H1 (cell line): Measurements from ENCODE around the gene TOGARAM1. TPM values are rescaled to one million over a fixed set of nuclear protein-coding genes. Genes with fewer than 3 reads are reported as not detected.

Experiments used
- CTCF ChIA-PET: fragments of 300-600 bp; sonication (Branson Sonifier 250); formaldehyde crosslinking; loops from one replicate; lab custom pipeline; 2021; ENCODE audit not compliant: partially characterized antibody; lab: Charles Lee
- POLR2A ChIA-PET: fragments of 300-600 bp; sonication (Branson Sonifier 250); formaldehyde crosslinking; loops from one replicate; lab custom pipeline; 2021; ENCODE audit warnings: inconsistent platforms; ENCODE audit not compliant: partially characterized antibody; lab: Charles Lee
- DNase-seq, 2 experiments: peaks; one replicate each; pipeline versions ENCODE4 v3.0.0 to v3.0.0-alpha.2; 2010 to 2022; ENCODE audit warnings: low spot score in 2 of 2, low read depth in 1 of 2, mixed read lengths in 1 of 2
- FAIRE-seq: peaks from 2 replicates; lab custom pipeline; 2011; peaks lifted over from hg19 to GRCh38; lab: Jason Lieb, UNC
- H2AFZ ChIP-seq: 2 replicates; pipeline ENCODE4 v1.8.1; 2012; ENCODE audit warnings: low read length, inconsistent platforms
- H2AK5ac ChIP-seq: 2 replicates; pipeline ENCODE4 v1.6.1; 2013; ENCODE audit warnings: low read depth, low read length
- H2BK120ac ChIP-seq: replicated peaks from 2 replicates; pipeline ENCODE3; 2013; ENCODE audit warnings: low read depth, low read length, inconsistent platforms
- H2BK12ac ChIP-seq: 2 replicates; pipeline ENCODE4 v1.6.1; 2013; ENCODE audit warnings: low read depth, low read length
- H2BK15ac ChIP-seq: 2 replicates; pipeline ENCODE4 v1.6.1; 2013; ENCODE audit warnings: low read length
- H2BK20ac ChIP-seq: 2 replicates; pipeline ENCODE4 v1.6.1; 2013; ENCODE audit warnings: low read length
- H2BK5ac ChIP-seq: 2 replicates; pipeline ENCODE4 v1.6.1; 2013; ENCODE audit warnings: low read depth, low read length
- H3K14ac ChIP-seq: 2 replicates; pipeline ENCODE4 v1.6.1; 2013; ENCODE audit warnings: inconsistent platforms; ENCODE audit not compliant: insufficient read length
- H3K18ac ChIP-seq: 2 replicates; pipeline ENCODE4 v1.6.1; 2013; ENCODE audit warnings: low read length; ENCODE audit errors: extremely low read depth
- H3K23ac ChIP-seq: 2 replicates; pipeline ENCODE4 v1.6.1; 2013; ENCODE audit warnings: inconsistent platforms; ENCODE audit not compliant: insufficient read length
- H3K23me2 ChIP-seq: 2 replicates; pipeline ENCODE4 v1.6.1; 2013; ENCODE audit warnings: low read depth, low read length
- H3K27ac ChIP-seq: 2 replicates; pipeline ENCODE4 v1.6.1; 2011; ENCODE audit warnings: low read depth, low read length, inconsistent platforms
- H3K27me3 ChIP-seq, 4 experiments: replicated peaks in 1 of 4; 1 replicate in 1 of 4; 2 replicates in 3 of 4; pipeline versions ENCODE4 v1.6.1 to v1.8.1; 2011 to 2013; ENCODE audit warnings: low read length in 3 of 4, mild to moderate bottlenecking in 3 of 4, inconsistent platforms in 2 of 4, mixed read lengths in 2 of 4, moderate library complexity in 1 of 4; ENCODE audit not compliant: control insufficient read depth in 3 of 4, insufficient read depth in 3 of 4; ENCODE audit errors: extremely low read depth in 1 of 4
- H3K36me3 ChIP-seq, 4 experiments: 2 replicates each; pipeline versions ENCODE4 v1.6.1 to v1.8.1; 2011 to 2013; ENCODE audit warnings: mild to moderate bottlenecking in 4 of 4, low read length in 3 of 4, moderate library complexity in 2 of 4, control low read depth in 1 of 4, inconsistent platforms in 1 of 4; ENCODE audit not compliant: insufficient read depth in 4 of 4, control insufficient read depth in 2 of 4
- H3K4ac ChIP-seq: replicated peaks from 2 replicates; pipeline ENCODE3; 2013; ENCODE audit warnings: low read length, low read depth, mixed read lengths, inconsistent platforms; ENCODE audit not compliant: insufficient read length
- H3K4me1 ChIP-seq, 4 experiments: replicated peaks in 1 of 4; 1 replicate in 1 of 4; 2 replicates in 3 of 4; pipeline versions ENCODE4 v1.6.1 to v1.8.1; 2011 to 2013; ENCODE audit warnings: low read length in 3 of 4, inconsistent platforms in 2 of 4, mixed read lengths in 1 of 4; ENCODE audit not compliant: insufficient read depth in 4 of 4, control insufficient read depth in 3 of 4
- H3K4me2 ChIP-seq, 2 experiments: 2 replicates each; pipeline versions ENCODE4 v1.6.1 to v1.8.1; 2011 to 2013; ENCODE audit warnings: low read depth in 2 of 2, low read length in 2 of 2, control low read depth in 1 of 2, inconsistent platforms in 1 of 2, mild to moderate bottlenecking in 1 of 2; ENCODE audit not compliant: insufficient read depth in 1 of 2
- H3K4me3 ChIP-seq, 4 experiments: fragments of 200-600, 300-600 bp in 1 of 4; sonication (generic), shearing (Covaris generic), sonication (Bioruptor Twin) in 1 of 4; 2 replicates each; pipeline versions ENCODE4 v1.5.1 to v1.8.1; 2011 to 2016; ENCODE audit warnings: low read length in 4 of 4, low read depth in 3 of 4, control low read depth in 2 of 4, inconsistent platforms in 2 of 4, mild to moderate bottlenecking in 2 of 4, mixed read lengths in 1 of 4, moderate library complexity in 1 of 4; ENCODE audit not compliant: insufficient read depth in 2 of 4; ENCODE audit errors: extremely low read depth in 1 of 4
- H3K56ac ChIP-seq: replicated peaks from 2 replicates; pipeline ENCODE3; 2013; ENCODE audit warnings: low read depth, mild to moderate bottlenecking, mixed read lengths, low read length, inconsistent platforms; ENCODE audit not compliant: insufficient read length
- H3K79me1 ChIP-seq: 2 replicates; pipeline ENCODE4 v1.6.1; 2013; ENCODE audit warnings: low read depth, low read length, control low read depth
- H3K79me2 ChIP-seq, 2 experiments: 2 replicates each; pipeline versions ENCODE4 v1.6.1 to v1.8.1; 2012 to 2013; ENCODE audit warnings: low read length in 2 of 2, mild to moderate bottlenecking in 2 of 2, inconsistent platforms in 1 of 2; ENCODE audit not compliant: insufficient read depth in 2 of 2, control insufficient read depth in 1 of 2
- H3K9ac ChIP-seq, 4 experiments: replicated peaks in 1 of 4; 1 replicate in 1 of 4; 2 replicates in 3 of 4; pipeline versions ENCODE4 v1.6.1 to v1.8.1; 2011 to 2013; ENCODE audit warnings: low read depth in 3 of 4, low read length in 3 of 4, control low read depth in 2 of 4, mild to moderate bottlenecking in 2 of 4, moderate library complexity in 2 of 4, inconsistent platforms in 1 of 4; ENCODE audit errors: extremely low read depth in 1 of 4
- H3K9me3 ChIP-seq, 2 experiments: 2 replicates each; pipeline versions ENCODE4 v1.6.1 to v1.8.1; 2012 to 2013; ENCODE audit warnings: mild to moderate bottlenecking in 2 of 2, moderate library complexity in 2 of 2, control low read depth in 1 of 2, inconsistent platforms in 1 of 2, low read depth in 1 of 2, low read length in 1 of 2, mixed read lengths in 1 of 2; ENCODE audit not compliant: insufficient read depth in 2 of 2
- H4K20me1 ChIP-seq, 2 experiments: replicated peaks in 1 of 2; 2 replicates each; pipeline versions ENCODE3 to v1.8.1; 2011 to 2013; ENCODE audit warnings: inconsistent platforms in 2 of 2, low read length in 2 of 2, mild to moderate bottlenecking in 1 of 2; ENCODE audit not compliant: insufficient read depth in 2 of 2, control insufficient read depth in 1 of 2
- H4K5ac ChIP-seq: 2 replicates; pipeline ENCODE4 v1.6.1; 2013; ENCODE audit warnings: low read length, low read depth, mixed read lengths, inconsistent platforms; ENCODE audit not compliant: insufficient read length
- H4K8ac ChIP-seq: 2 replicates; pipeline ENCODE4 v1.8.0; 2013; ENCODE audit warnings: mild to moderate bottlenecking, moderate library complexity, low read length, inconsistent platforms; ENCODE audit not compliant: insufficient read depth; ENCODE audit errors: extremely low read depth
- H4K91ac ChIP-seq: replicated peaks from 2 replicates; pipeline ENCODE3; 2013; ENCODE audit warnings: low read length, mixed read lengths, inconsistent platforms; ENCODE audit not compliant: insufficient read length
- CHD2 ChIP-seq: IDR thresholded peaks from 2 replicates; pipeline ENCODE4 v1.6.1; 2012; ENCODE audit warnings: low read length, improper control_type of control experiment
- NANOG ChIP-seq: IDR thresholded peaks from 2 replicates; pipeline ENCODE4 v1.6.1; 2011; ENCODE audit warnings: low read length, low read depth, mild to moderate bottlenecking, inconsistent platforms; ENCODE audit not compliant: insufficient read depth, poor library complexity, severe bottlenecking
- SRF ChIP-seq: IDR thresholded peaks from 2 replicates; pipeline ENCODE4 v1.6.1; 2011; ENCODE audit warnings: mild to moderate bottlenecking, low read depth, low read length, moderate library complexity
- WGBS, 2 experiments: shearing (Covaris generic) in 1 of 2; methylation state at CpG; one replicate each; pipeline versions ENCODE4 v1.1.6 to v1.1.7; 2013 to 2015; ENCODE audit warnings: low lambda C conversion rate in 2 of 2, mixed read lengths in 2 of 2, inconsistent platforms in 1 of 2, low coverage in 1 of 2, missing lambda C conversion rate in 1 of 2; ENCODE audit not compliant: insufficient replicate concordance in 2 of 2, insufficient coverage in 1 of 2, insufficient read length in 1 of 2; ENCODE audit errors: extremely low coverage in 1 of 2, missing lambda C conversion rate in 1 of 2; 5-methylcytosine and 5-hydroxymethylcytosine counted together
- polyA plus RNA-seq, 7 experiments: library from polyadenylated mRNA; depleted of rRNA in 3 of 7; stranded (reverse) in 5 of 7; unstranded in 2 of 7; fragments of >200 nt in 5 of 7; fragments of 200-250 nt in 2 of 7; gene quantifications; 1 replicate in 5 of 7; 2 replicates in 1 of 7; 4 replicates in 1 of 7; pipeline versions ENCODE4 v1.2.1 to v1.2.3, GENCODE V29; 2011 to 2013; ENCODE audit warnings: missing spikeins in 2 of 7, mixed read lengths in 2 of 7
- total RNA-seq: library from RNA; stranded (reverse); fragmentation: NEBNext Ultra II Directional; extraction: Animal tissue kit (Norgen Biotek cat#: 25700); gene quantifications from 2 replicates; pipeline ENCODE4 v1.2.1, GENCODE V29; 2021

TOGARAM1 gene
- total and polyA plus RNA-seq, 2 of the 8 experiments (the other 6 are each of a cell fraction or from before 2014, with no cell fraction given): 2.5 to 6.8 TPM

DNA sequence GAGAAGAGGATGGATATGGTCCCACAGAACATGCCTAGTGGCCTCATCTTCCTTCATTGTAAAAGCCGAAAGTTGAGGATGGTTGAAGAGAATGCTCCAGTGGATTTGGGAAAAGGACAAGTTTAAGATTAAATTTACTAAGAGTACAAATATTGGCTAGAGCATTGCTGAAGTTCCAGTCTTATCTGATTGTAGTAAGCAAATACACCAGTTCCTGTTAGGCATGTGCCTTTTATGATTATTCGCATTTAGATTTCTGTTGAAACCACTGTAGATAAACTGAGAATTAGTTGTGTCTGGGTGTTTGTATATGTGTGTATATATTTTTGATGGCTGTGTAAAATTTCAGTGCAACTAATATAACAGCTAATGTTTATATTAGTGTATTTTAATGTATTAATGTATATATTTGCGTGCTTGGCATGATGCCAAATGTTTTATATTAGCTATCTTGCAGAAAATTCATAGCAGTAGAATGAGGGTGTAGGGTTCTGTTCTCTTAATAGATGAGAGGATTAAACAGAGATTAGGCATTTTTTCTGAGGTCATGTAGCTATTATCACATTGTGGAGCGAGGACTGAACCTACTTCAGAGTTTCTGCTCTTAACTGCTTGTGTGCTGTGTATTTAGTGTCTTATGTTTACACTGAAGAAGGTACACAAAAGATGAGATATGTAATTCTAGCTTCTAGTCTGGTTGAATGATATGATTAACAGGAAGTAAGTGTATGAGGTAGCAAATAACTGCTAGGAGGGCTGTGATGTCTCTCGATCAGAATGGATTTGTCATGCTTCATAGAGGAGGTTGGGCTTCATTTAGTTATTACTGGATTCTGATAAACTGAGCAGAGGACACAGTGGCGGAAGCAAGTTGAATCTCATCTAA is 151.1 kb downstream of the TOGARAM1 start:
- Histone ChIP-seq H3K9me3 (no peaks in the 10 kb centered on the region), H2AK5ac (no peak overlapping the region)
- WGBS, 2 experiments: 92% methylated on average over 6 of the region's 6 CpGs; no CpG with 5 or more reads in 1 of the 2 experiments
- FAIRE-seq: no peak
- TF ChIP-seq CHD2 (no peak), NANOG (no peak), SRF (no peak)
- TF ChIP-seq, all 59 proteins: peak for 0
- POLR2A ChIA-PET: interaction anchor here (1.4 to 1.6 kb wide), 2 partner anchors 10 to 21 kb away, joined by 3 to 6 read pairs; partner anchors contain the start of gene FKBP3
- CTCF ChIA-PET: interaction anchor here (0.8 kb wide), 1 partner anchor 14 kb away, joined by 4 read pairs; no protein-coding TSS in a partner anchor
- H3K4ac ChIP-seq: no peak overlapping the region
- H2BK20ac ChIP-seq: no peak overlapping the region
- no peak overlapping the region for H3K56ac ChIP-seq
- H2BK5ac ChIP-seq: no peak overlapping the region
- H3K36me3 ChIP-seq: peaks cover 3 to 85% (median 43%) of the 10 kb centered on the region in 4 experiments
- H2AFZ ChIP-seq: no peak overlapping the region
- H2BK12ac ChIP-seq: no peak overlapping the region
- H3K27ac ChIP-seq: no peak overlapping the region
- no peak overlapping the region for H4K91ac ChIP-seq
- H3K23ac ChIP-seq: no peak overlapping the region
- no peaks in the 10 kb centered on the region for H3K4me1 ChIP-seq
- no peaks in the 10 kb centered on the region for H3K79me1 ChIP-seq
- DNase-seq: no peak
- H4K8ac ChIP-seq: no peak overlapping the region
- no peaks in the 10 kb centered on the region for H3K27me3 ChIP-seq
- no peak overlapping the region for H2BK15ac ChIP-seq
- H4K5ac ChIP-seq: no peak overlapping the region
- peaks cover 3 to 6% of the 10 kb centered on the region in 2 experiments for H4K20me1 ChIP-seq
- no peak overlapping the region for H3K9ac ChIP-seq
- H3K18ac ChIP-seq: no peak overlapping the region
- no peak overlapping the region for H2BK120ac ChIP-seq
- H3K14ac ChIP-seq: no peak overlapping the region
- H3K4me3 ChIP-seq: no peak overlapping the region
- H3K4me2 ChIP-seq: no peak overlapping the region
- no peaks in the 10 kb centered on the region; the same call in 1 of the 2 replicates for H3K23me2 ChIP-seq
- no peaks in the 10 kb centered on the region for H3K79me2 ChIP-seq
